Panc1 (cell line): ENCODE results near the gene TEX12. TPM values are rescaled to one million over a fixed set of nuclear protein-coding genes. Genes with fewer than 3 reads are reported as not detected.
A peak's percentile ranks its signal among the peaks of the same experiment; 100 is the strongest.

Source experiments
- ATAC-seq: fragments of 200-7000 bp; cut with Tn5 transposase; 2 replicates; pipeline ENCODE4 v1.9.1; 2020; ENCODE audit warnings: mild to moderate bottlenecking, moderate library complexity
- BruUV-seq: library from RNA; stranded (reverse); fragments of 400-500 nt; replicated peaks from 2 replicates; lab custom pipeline; 2021; lab: Mats Ljungman, UMichigan
- CTCF ChIA-PET: fragments of 300-600 bp; sonication (Branson Sonifier 250); formaldehyde crosslinking; loops from one replicate; lab custom pipeline; 2022; ENCODE audit warnings: antibody characterized with exemption; lab: Charles Lee
- POLR2A ChIA-PET: fragments of 300-600 bp; sonication (Branson Sonifier 250); formaldehyde crosslinking; loops from one replicate; lab custom pipeline; 2022; ENCODE audit warnings: antibody characterized with exemption; lab: Charles Lee
- DNase-seq: peaks from one replicate; pipeline ENCODE4 v3.0.0-alpha.2; 2010; ENCODE audit warnings: low read depth, low spot score
- H3K27ac ChIP-seq: 2 replicates; pipeline ENCODE4 v1.5.1; 2011; ENCODE audit warnings: mild to moderate bottlenecking, low read length, inconsistent platforms
- H3K27me3 ChIP-seq: fragments of 200-500 bp; sonication (Bioruptor generic); 2 replicates; pipeline ENCODE4 v1.6.0; 2014; ENCODE audit warnings: low read length, inconsistent platforms; ENCODE audit not compliant: control insufficient read depth, insufficient read depth
- H3K36me3 ChIP-seq: fragments of 200-500 bp; sonication (Bioruptor generic); 2 replicates; pipeline ENCODE4 v1.5.1; 2014; ENCODE audit warnings: inconsistent platforms, mild to moderate bottlenecking, low read length, moderate library complexity; ENCODE audit not compliant: control insufficient read depth, insufficient read depth
- H3K4me1 ChIP-seq: 2 replicates; pipeline ENCODE4 v1.5.1; 2011; ENCODE audit warnings: inconsistent platforms, mild to moderate bottlenecking, low read length, moderate library complexity; ENCODE audit not compliant: control insufficient read depth, insufficient read depth
- H3K4me3 ChIP-seq, 2 experiments: 2 replicates each; pipeline ENCODE4 v1.5.1; 2011 to 2012; ENCODE audit warnings: low read depth in 2 of 2, low read length in 2 of 2, mild to moderate bottlenecking in 2 of 2, inconsistent platforms in 1 of 2, moderate library complexity in 1 of 2
- H3K9me3 ChIP-seq: fragments of 200-500 bp; sonication (Bioruptor generic); 2 replicates; pipeline ENCODE4 v1.5.1; 2014; ENCODE audit warnings: low read depth, mild to moderate bottlenecking, inconsistent platforms, low read length, moderate library complexity; ENCODE audit not compliant: control insufficient read depth, insufficient read depth
- SIN3A ChIP-seq: IDR thresholded peaks from 2 replicates; pipeline ENCODE4 v1.6.1; 2012; ENCODE audit warnings: low read depth, mild to moderate bottlenecking, low read length, moderate library complexity, borderline replicate concordance; ENCODE audit not compliant: insufficient read depth
- TCF7L2 ChIP-seq: IDR thresholded peaks from 2 replicates; pipeline ENCODE4 v1.6.1; 2011; ENCODE audit warnings: mild to moderate bottlenecking, low read depth, low read length, inconsistent platforms
- in situ Hi-C: cut with HindIII; loops from 2 replicates; pipeline ENCODE4 v1.10.0; 2016; ENCODE audit warnings: low sequenced_read_pairs, low pct_unique_long_range_greater_than_20kb
- intact Hi-C: fragments of 100-400 bp; cut with micrococcal nuclease; formaldehyde crosslinking; loops from one replicate; pipeline ENCODE4 v1.10.0; 2022; ENCODE audit not compliant: unreplicated experiment
- total RNA-seq: library from RNA; stranded (reverse); gene quantifications from one replicate; pipeline ENCODE4 v1.2.1, GENCODE V29; 2021; ENCODE audit not compliant: unreplicated experiment
- TF ChIP-seq, protein P1 (sequence below), 2 experiments: IDR thresholded peaks; 2 replicates each; pipeline ENCODE4 v1.6.1; 2011 to 2012; ENCODE audit warnings: low read depth in 2 of 2, control low read depth in 1 of 2, low read length in 1 of 2, mild to moderate bottlenecking in 1 of 2, moderate library complexity in 1 of 2; ENCODE audit not compliant: insufficient read depth in 1 of 2
- TF ChIP-seq, protein P2 (sequence below): fragments of 450-650 bp; IDR thresholded peaks from 2 replicates; pipeline ENCODE4 v1.5.1; 2017; ENCODE audit warnings: mild to moderate bottlenecking

Gene TEX12
- total RNA-seq, 1 experiment from 2014 or later, result 0.23 TPM

DNA sequence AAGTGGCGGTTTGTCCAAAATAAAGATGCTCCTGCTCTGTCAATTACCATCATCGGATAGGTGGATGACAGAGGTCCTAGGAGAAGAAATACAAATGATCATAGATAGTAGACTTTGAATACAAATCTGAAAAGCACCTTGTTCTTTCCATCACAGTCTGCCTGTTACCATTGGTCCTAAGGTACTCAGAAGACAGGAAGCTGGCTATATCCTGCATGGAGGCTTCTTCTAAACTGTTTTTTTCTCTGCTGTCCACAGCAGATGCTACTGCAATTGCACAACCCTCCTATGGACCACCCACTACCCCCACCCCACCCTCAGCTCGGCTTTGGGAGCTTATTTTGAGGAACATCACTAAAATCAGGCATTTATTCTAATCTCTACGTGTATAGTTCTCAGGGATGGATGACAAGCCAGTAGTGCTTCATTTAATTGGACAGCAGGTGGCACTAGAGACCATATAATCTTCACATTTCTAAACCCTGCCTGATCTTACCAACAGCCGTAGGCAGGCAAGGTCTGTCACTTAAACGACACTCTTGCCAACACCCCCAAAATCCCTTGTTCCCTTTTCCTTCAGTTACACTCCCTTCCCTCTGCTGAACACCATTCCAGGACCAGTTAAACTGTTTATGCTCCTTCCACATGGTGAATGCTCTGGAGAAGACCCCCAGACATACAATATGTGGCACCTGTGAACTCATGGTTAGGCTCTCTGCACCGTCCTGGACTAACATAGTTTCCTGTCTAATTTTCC lies 52.5 kb downstream of the TEX12 start:
- Histone ChIP-seq H3K4me3 (no peak overlapping the region), H3K36me3 (no peaks in the 10 kb centered on the region), H3K27ac (no peak overlapping the region), H3K4me1 (0 out of 2 replicates have a peak, but pooled peaks cover 4% of the 10 kb centered on the region), H3K27me3 (no peaks in the 10 kb centered on the region), H3K9me3 (no peaks in the 10 kb centered on the region)
- CTCF ChIA-PET, result interaction anchor here (0.9 to 3.5 kb wide), 4 partner anchors 27 to 61 kb away, joined by 3 to 58 read pairs (median 5); no protein-coding TSS in a partner anchor
- intact Hi-C loops, result loop anchor here (1.0 to 10.0 kb wide), 2 partner anchors 61 to 1065 kb away; no protein-coding TSS in a partner anchor
- TF ChIP-seq, protein P1, sequence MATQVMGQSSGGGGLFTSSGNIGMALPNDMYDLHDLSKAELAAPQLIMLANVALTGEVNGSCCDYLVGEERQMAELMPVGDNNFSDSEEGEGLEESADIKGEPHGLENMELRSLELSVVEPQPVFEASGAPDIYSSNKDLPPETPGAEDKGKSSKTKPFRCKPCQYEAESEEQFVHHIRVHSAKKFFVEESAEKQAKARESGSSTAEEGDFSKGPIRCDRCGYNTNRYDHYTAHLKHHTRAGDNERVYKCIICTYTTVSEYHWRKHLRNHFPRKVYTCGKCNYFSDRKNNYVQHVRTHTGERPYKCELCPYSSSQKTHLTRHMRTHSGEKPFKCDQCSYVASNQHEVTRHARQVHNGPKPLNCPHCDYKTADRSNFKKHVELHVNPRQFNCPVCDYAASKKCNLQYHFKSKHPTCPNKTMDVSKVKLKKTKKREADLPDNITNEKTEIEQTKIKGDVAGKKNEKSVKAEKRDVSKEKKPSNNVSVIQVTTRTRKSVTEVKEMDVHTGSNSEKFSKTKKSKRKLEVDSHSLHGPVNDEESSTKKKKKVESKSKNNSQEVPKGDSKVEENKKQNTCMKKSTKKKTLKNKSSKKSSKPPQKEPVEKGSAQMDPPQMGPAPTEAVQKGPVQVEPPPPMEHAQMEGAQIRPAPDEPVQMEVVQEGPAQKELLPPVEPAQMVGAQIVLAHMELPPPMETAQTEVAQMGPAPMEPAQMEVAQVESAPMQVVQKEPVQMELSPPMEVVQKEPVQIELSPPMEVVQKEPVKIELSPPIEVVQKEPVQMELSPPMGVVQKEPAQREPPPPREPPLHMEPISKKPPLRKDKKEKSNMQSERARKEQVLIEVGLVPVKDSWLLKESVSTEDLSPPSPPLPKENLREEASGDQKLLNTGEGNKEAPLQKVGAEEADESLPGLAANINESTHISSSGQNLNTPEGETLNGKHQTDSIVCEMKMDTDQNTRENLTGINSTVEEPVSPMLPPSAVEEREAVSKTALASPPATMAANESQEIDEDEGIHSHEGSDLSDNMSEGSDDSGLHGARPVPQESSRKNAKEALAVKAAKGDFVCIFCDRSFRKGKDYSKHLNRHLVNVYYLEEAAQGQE (IDR thresholded peaks at IDR 0.05; ENCODE audit: insufficient read depth in 1 of 2, low read depth in 2 of 2, low read length in 1 of 2), result no peak
- TF ChIP-seq, protein P2, sequence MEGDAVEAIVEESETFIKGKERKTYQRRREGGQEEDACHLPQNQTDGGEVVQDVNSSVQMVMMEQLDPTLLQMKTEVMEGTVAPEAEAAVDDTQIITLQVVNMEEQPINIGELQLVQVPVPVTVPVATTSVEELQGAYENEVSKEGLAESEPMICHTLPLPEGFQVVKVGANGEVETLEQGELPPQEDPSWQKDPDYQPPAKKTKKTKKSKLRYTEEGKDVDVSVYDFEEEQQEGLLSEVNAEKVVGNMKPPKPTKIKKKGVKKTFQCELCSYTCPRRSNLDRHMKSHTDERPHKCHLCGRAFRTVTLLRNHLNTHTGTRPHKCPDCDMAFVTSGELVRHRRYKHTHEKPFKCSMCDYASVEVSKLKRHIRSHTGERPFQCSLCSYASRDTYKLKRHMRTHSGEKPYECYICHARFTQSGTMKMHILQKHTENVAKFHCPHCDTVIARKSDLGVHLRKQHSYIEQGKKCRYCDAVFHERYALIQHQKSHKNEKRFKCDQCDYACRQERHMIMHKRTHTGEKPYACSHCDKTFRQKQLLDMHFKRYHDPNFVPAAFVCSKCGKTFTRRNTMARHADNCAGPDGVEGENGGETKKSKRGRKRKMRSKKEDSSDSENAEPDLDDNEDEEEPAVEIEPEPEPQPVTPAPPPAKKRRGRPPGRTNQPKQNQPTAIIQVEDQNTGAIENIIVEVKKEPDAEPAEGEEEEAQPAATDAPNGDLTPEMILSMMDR, result peak; percentile 88
- POLR2A ChIA-PET, result no interaction called here
- no TSS peak for BruUV-seq
- peak; percentile 78 for DNase-seq
- in situ Hi-C loops, result no loop called here
- peak; percentile 98 for ATAC-seq

DNA sequence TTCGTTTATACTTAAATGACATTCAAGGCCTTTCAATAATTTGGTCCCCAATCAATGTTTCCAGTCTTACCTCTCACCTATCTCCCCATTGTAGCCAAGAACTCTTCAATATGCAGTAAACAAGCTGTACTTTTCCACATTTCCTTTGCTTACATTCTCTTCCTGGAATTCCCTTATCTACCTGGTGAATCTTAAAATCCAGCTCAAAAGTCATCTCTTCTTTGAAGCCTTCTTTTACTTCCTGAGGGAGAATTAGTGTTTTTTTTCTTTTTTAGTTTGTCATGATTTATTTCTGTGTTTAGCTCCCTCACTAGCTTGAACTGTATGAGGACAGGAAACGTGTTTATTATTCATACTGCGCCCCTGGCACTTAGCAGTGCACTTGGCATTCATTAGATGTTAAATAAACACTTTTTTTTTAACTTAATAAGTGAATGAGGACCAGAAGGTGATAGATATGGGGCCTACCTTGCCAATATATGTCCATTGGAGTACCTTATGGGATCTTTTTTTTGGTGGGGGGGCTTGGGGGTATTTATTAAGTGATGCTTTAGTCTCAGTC lies 54.2 kb downstream of the TEX12 start:
- intact Hi-C loops, result loop anchor here (10.0 kb wide), 1 partner anchor 1063 kb away; no protein-coding TSS in a partner anchor
- Histone ChIP-seq H3K27ac (peak overlapping the region; percentile 30; the same call in 1 of the 2 replicates), H3K36me3 (no peaks in the 10 kb centered on the region), H3K27me3 (no peaks in the 10 kb centered on the region), H3K4me3 (no peak overlapping the region), H3K4me1 (0 out of 2 replicates have a peak, but pooled peaks cover 4% of the 10 kb centered on the region), H3K9me3 (no peaks in the 10 kb centered on the region)
- no TSS peak for BruUV-seq
- CTCF ChIA-PET, result interaction anchor here (0.6 to 3.5 kb wide), 2 partner anchors 59 to 448 kb away, joined by 3 to 58 read pairs; no protein-coding TSS in a partner anchor
- in situ Hi-C loops, result no loop called here
- DNase-seq (no peak), ATAC-seq (no peak)
- TF ChIP-seq, protein P1 (IDR thresholded peaks at IDR 0.05; ENCODE audit: insufficient read depth in 1 of 2, low read depth in 2 of 2, low read length in 1 of 2), result no peak
- TF ChIP-seq TCF7L2 (no peak), SIN3A (no peak)
- TF ChIP-seq, protein P2, result no peak
- POLR2A ChIA-PET, result no interaction called here
